HEK293 (cell line): ENCODE data around the gene STX4.

ENCODE experiments used
- CTCF ChIA-PET: fragments of 350-600 bp; formaldehyde crosslinking; extraction: SDS; loops from one replicate; lab custom pipeline; 2021; ENCODE audit warnings: antibody characterized with exemption; lab: Yijun Ruan, JAX
- POLR2A ChIA-PET: fragments of 300-600 bp; formaldehyde crosslinking; extraction: SDS; loops from one replicate; lab custom pipeline; 2020; ENCODE audit warnings: antibody characterized with exemption, inconsistent platforms; lab: Yijun Ruan, JAX
- H3K27ac ChIP-seq: fragments of 200-500 bp; sonication (Bioruptor generic); 2 replicates; pipeline ENCODE4 v1.5.1; 2014; ENCODE audit warnings: low read depth, low read length, control low read depth, inconsistent platforms; ENCODE audit errors: extremely low read depth
- H3K36me3 ChIP-seq, 2 experiments: fragments of 200-500 bp in 1 of 2; sonication (Bioruptor generic) in 1 of 2; 1 replicate in 1 of 2; 2 replicates in 1 of 2; pipeline ENCODE4 v1.5.1; 2014 to 2017; ENCODE audit warnings: inconsistent platforms in 2 of 2, low read length in 2 of 2; ENCODE audit not compliant: control insufficient read depth in 2 of 2, insufficient read depth in 1 of 2
- H3K4me1 ChIP-seq: fragments of 200-500 bp; sonication (Bioruptor generic); 2 replicates; pipeline ENCODE4 v1.5.1; 2014; ENCODE audit warnings: mild to moderate bottlenecking, low read length, inconsistent platforms; ENCODE audit not compliant: control insufficient read depth, insufficient read depth
- H3K4me3 ChIP-seq: 2 replicates; pipeline ENCODE4 v1.5.1; 2011; ENCODE audit warnings: low read depth, mild to moderate bottlenecking, control low read depth, low read length, moderate library complexity
- H3K9me3 ChIP-seq: fragments of 200-500 bp; sonication (Bioruptor generic); 2 replicates; pipeline ENCODE4 v1.5.1; 2014; ENCODE audit warnings: low read depth, low read length, inconsistent platforms; ENCODE audit not compliant: control insufficient read depth, insufficient read depth
- BCL11B ChIP-seq: fragments of 450-650 bp; formaldehyde crosslinking; IDR thresholded peaks from 2 replicates; pipeline ENCODE4 v1.5.1; 2016; ENCODE audit warnings: low read depth, missing biosample characterization, missing genetic modification characterization
- IKZF3 ChIP-seq: fragments of 450-650 bp; IDR thresholded peaks from 2 replicates; pipeline ENCODE4 v1.5.0; 2018; ENCODE audit warnings: missing biosample characterization, mild to moderate bottlenecking, missing genetic modification characterization, moderate library complexity
- KLF1 ChIP-seq: fragments of 450-650 bp; formaldehyde crosslinking; IDR thresholded peaks from 2 replicates; pipeline ENCODE4 v1.5.1; 2016; ENCODE audit warnings: missing biosample characterization, missing genetic modification characterization
- KLF10 ChIP-seq: fragments of 450-650 bp; IDR thresholded peaks from 2 replicates; pipeline ENCODE4 v1.5.1; 2018; ENCODE audit warnings: missing biosample characterization, mild to moderate bottlenecking, missing genetic modification characterization
- KLF7 ChIP-seq: fragments of 450-650 bp; formaldehyde crosslinking; IDR thresholded peaks from 2 replicates; pipeline ENCODE4 v1.5.1; 2016; ENCODE audit warnings: missing biosample characterization, missing genetic modification characterization, borderline replicate concordance
- PATZ1 ChIP-seq: fragments of 450-650 bp; formaldehyde crosslinking; IDR thresholded peaks from 2 replicates; pipeline ENCODE4 v1.5.1; 2016; ENCODE audit warnings: missing biosample characterization, missing genetic modification characterization
- PRDM1 ChIP-seq: fragments of 450-650 bp; formaldehyde crosslinking; IDR thresholded peaks from 2 replicates; pipeline ENCODE4; 2016; ENCODE audit warnings: missing biosample characterization, missing genetic modification characterization
- PRDM10 ChIP-seq: fragments of 450-650 bp; formaldehyde crosslinking; IDR thresholded peaks from 2 replicates; pipeline ENCODE4 v1.5.1; 2016; ENCODE audit warnings: missing biosample characterization, missing genetic modification characterization
- RBAK ChIP-seq: fragments of 450-650 bp; formaldehyde crosslinking; IDR thresholded peaks from 2 replicates; pipeline ENCODE4 v1.5.1; 2016; ENCODE audit warnings: missing biosample characterization, missing genetic modification characterization
- SCRT1 ChIP-seq: fragments of 450-650 bp; formaldehyde crosslinking; IDR thresholded peaks from 2 replicates; pipeline ENCODE4 v1.5.1; 2016; ENCODE audit warnings: missing biosample characterization, missing genetic modification characterization, borderline replicate concordance
- WT1 ChIP-seq: fragments of 450-650 bp; formaldehyde crosslinking; IDR thresholded peaks from 2 replicates; pipeline ENCODE4 v1.5.1; 2016; ENCODE audit warnings: missing biosample characterization, missing genetic modification characterization
- ZBTB7A ChIP-seq: fragments of 450-650 bp; formaldehyde crosslinking; IDR thresholded peaks from 2 replicates; pipeline ENCODE4 v1.5.1; 2016; ENCODE audit warnings: low read depth, missing biosample characterization, missing genetic modification characterization
- ZIC2 ChIP-seq: fragments of 450-650 bp; formaldehyde crosslinking; IDR thresholded peaks from 2 replicates; pipeline ENCODE4 v1.5.1; 2016; ENCODE audit warnings: missing biosample characterization, missing genetic modification characterization
- ZNF274 ChIP-seq, 2 experiments: fragments of 200-500 bp in 1 of 2; fragments of 450-650 bp in 1 of 2; sonication (Bioruptor generic) in 1 of 2; formaldehyde crosslinking in 1 of 2; IDR thresholded peaks; 2 replicates each; pipeline versions ENCODE4 v1.5.1 to v1.6.1; 2014 to 2016; ENCODE audit warnings: borderline replicate concordance in 1 of 2, inconsistent platforms in 1 of 2, low read length in 1 of 2, missing biosample characterization in 1 of 2, missing genetic modification characterization in 1 of 2
- ZNF280D ChIP-seq: fragments of 450-650 bp; formaldehyde crosslinking; IDR thresholded peaks from 2 replicates; pipeline ENCODE4 v1.5.1; 2016; ENCODE audit warnings: missing biosample characterization, missing genetic modification characterization
- ZNF391 ChIP-seq: fragments of 450-650 bp; formaldehyde crosslinking; IDR thresholded peaks from 2 replicates; pipeline ENCODE4 v1.5.1; 2016; ENCODE audit warnings: low read depth, missing biosample characterization, missing genetic modification characterization, borderline replicate concordance
- ZNF488 ChIP-seq: fragments of 450-650 bp; formaldehyde crosslinking; IDR thresholded peaks from 2 replicates; pipeline ENCODE4 v1.5.1; 2016; ENCODE audit warnings: missing biosample characterization, missing genetic modification characterization
- ZNF521 ChIP-seq: fragments of 450-650 bp; formaldehyde crosslinking; IDR thresholded peaks from 2 replicates; pipeline ENCODE4 v1.5.1; 2017; ENCODE audit warnings: missing biosample characterization, mild to moderate bottlenecking, missing genetic modification characterization
- ZNF571 ChIP-seq: fragments of 450-650 bp; formaldehyde crosslinking; IDR thresholded peaks from 2 replicates; pipeline ENCODE4 v1.5.0; 2017; ENCODE audit warnings: missing biosample characterization, missing genetic modification characterization
- ZNF624 ChIP-seq: fragments of 450-650 bp; formaldehyde crosslinking; IDR thresholded peaks from 2 replicates; pipeline ENCODE4 v1.5.1; 2017; ENCODE audit warnings: missing biosample characterization, missing genetic modification characterization
- ZNF654 ChIP-seq: fragments of 450-650 bp; formaldehyde crosslinking; IDR thresholded peaks from 2 replicates; pipeline ENCODE4 v1.5.1; 2016; ENCODE audit warnings: low read depth, missing biosample characterization, missing genetic modification characterization
- ZNF664 ChIP-seq: fragments of 450-650 bp; formaldehyde crosslinking; IDR thresholded peaks from 2 replicates; pipeline ENCODE4 v1.5.1; 2016; ENCODE audit warnings: missing biosample characterization, missing genetic modification characterization
- ZNF776 ChIP-seq: fragments of 450-650 bp; formaldehyde crosslinking; IDR thresholded peaks from 2 replicates; pipeline ENCODE4 v1.5.0; 2017; ENCODE audit warnings: missing biosample characterization, missing genetic modification characterization, borderline replicate concordance
- ZNF830 ChIP-seq: fragments of 450-650 bp; IDR thresholded peaks from 2 replicates; pipeline ENCODE4 v1.5.0; 2018; ENCODE audit warnings: missing biosample characterization, missing genetic modification characterization, low read depth, mild to moderate bottlenecking, moderate library complexity
- ZNF837 ChIP-seq: fragments of 450-650 bp; formaldehyde crosslinking; IDR thresholded peaks from 2 replicates; pipeline ENCODE4 v1.5.1; 2016; ENCODE audit warnings: missing biosample characterization, missing genetic modification characterization
- ZSCAN23 ChIP-seq: fragments of 450-650 bp; formaldehyde crosslinking; IDR thresholded peaks from 2 replicates; pipeline ENCODE4 v1.5.1; 2016; ENCODE audit warnings: missing biosample characterization, missing genetic modification characterization

The STX4 gene

GRCh38 chr16:31073970-31074813, 40.8 kb downstream of the STX4 start, which contains the start of the genes ZNF646 and ZNF668 (continued):
- TF ChIP-seq PATZ1 (tag by site-specific recombination) (peak; percentile 83), PRDM10 (tag by site-specific recombination) (peak; percentile 26), KLF1 (tag by site-specific recombination) (peak; percentile 53), ZNF521 (tag by site-specific recombination) (no peak), ZNF624 (tag by site-specific recombination) (no peak), ZNF664 (tag by site-specific recombination) (peak; percentile 11; the same call in 1 of the 2 replicates), ZSCAN23 (tag by site-specific recombination) (0 out of 2 replicates have a peak, but pooled peaks have one; percentile 55), ZNF837 (tag by site-specific recombination) (no peak), ZNF830 (tag by site-specific recombination) (no peak), KLF10 (peak; percentile 72; the same call in 1 of the 2 replicates)

GRCh38 chr16:31074814-31075183, 41.4 kb downstream of the STX4 start:
- POLR2A ChIA-PET = interaction anchor here (1.2 to 3.9 kb wide), 9 partner anchors 11 to 385 kb away, joined by 3 to 52 read pairs (median 13); partner anchors contain the start of genes ARMC5, FUS, HSD3B7 and KAT8
- no peaks in the 10 kb centered on the region for H3K4me1 ChIP-seq
- TF ChIP-seq SCRT1 = no peak
- TF ChIP-seq ZNF391 (tag by site-specific recombination) = no peak
- TF ChIP-seq ZBTB7A = no peak
- TF ChIP-seq ZNF488 = no peak
- TF ChIP-seq KLF7 (tag by site-specific recombination) = no peak
- TF ChIP-seq WT1 (tag by site-specific recombination) = no peak
- no peak for TF ChIP-seq ZNF280D
- no peak for TF ChIP-seq ZIC2
- TF ChIP-seq ZNF571 (tag by site-specific recombination) = no peak
- no peak for TF ChIP-seq BCL11B
- TF ChIP-seq RBAK (tag by site-specific recombination) = no peak
- no peak for TF ChIP-seq ZNF654 (tag by site-specific recombination)
- TF ChIP-seq ZNF274 (IDR thresholded peaks at IDR 0.05; ENCODE audit: low read length) = no peak
- TF ChIP-seq ZNF274 (tag by site-specific recombination; IDR thresholded peaks at IDR 0.05; ENCODE audit: borderline replicate concordance) = no peak
- TF ChIP-seq IKZF3 (tag by site-specific recombination) = no peak
- TF ChIP-seq PRDM1 = no peak
- peak; percentile 48; the same call in 1 of the 2 replicates for TF ChIP-seq ZNF776

More at GRCh38 chr16:31074814-31075183, 41.4 kb downstream of the STX4 start:
- Histone ChIP-seq H3K27ac (peak overlapping the region; percentile 58), H3K36me3 (peaks cover 0 to 42% of the 10 kb centered on the region in 2 experiments; a peak in 1 of 3 replicates), H3K4me3 (peak overlapping the region; percentile 93), H3K9me3 (no peaks in the 10 kb centered on the region)
- CTCF ChIA-PET = interaction anchor here (1.2 kb wide), 1 partner anchor 89 kb away, joined by 4 read pairs; the partner anchor contains the start of gene HSD3B7
